ENCODE data around the gene SNAPC4.

The SNAPC4 gene

DNA sequence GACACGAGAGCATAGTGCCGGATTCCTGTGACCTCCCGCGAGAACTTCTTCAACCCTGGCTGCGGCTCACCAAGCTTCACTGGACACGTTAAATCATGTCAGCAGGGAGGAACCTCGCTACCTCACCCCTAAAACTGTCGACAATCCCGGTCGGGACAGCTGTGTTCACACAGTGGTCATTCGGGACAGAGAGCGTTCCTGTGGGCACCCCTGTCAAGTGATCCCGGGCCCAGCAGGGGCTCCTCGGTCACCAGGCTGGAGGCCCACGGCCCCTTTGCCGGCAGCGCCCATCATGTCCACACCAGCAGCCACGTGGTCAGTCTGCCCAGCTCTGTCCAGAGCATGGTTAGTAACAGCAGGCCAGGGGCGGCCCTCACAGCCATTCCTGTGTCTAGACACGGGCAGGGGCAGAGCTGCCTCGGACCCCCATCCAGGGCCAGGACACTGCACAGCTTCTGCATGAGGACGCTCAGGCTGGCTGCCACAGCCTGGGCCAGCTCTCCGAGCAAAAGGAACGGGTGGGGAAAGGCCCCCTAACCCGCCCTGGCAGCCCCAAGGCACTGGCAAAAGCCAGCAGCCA lies 36.2 kb upstream of the SNAPC4 start:
- Histone ChIP-seq H3F3A (ENCODE audit: insufficient read depth) (peaks cover 10% of the 10 kb centered on the region), H3K4me3 (ENCODE audit: insufficient read depth, low read length, poor library complexity, severe bottlenecking) (no peak overlapping the region), H3K36me3 (ENCODE audit: low read length) (no peaks in the 10 kb centered on the region), H3K9me3 (ENCODE audit: insufficient read depth, low read length) (no peaks in the 10 kb centered on the region), H3K9ac (ENCODE audit: low read length) (no peak overlapping the region), H4K20me1 (ENCODE audit: low read depth, low read length) (no peaks in the 10 kb centered on the region), H3K27me3 (ENCODE audit: low read length) (no peaks in the 10 kb centered on the region), H3K79me2 (ENCODE audit: insufficient read depth, low read length) (peaks cover 22% of the 10 kb centered on the region), H2AFZ (ENCODE audit: low read depth, low read length, severe bottlenecking) (no peak overlapping the region), H3K4me2 (ENCODE audit: low read depth, low read length, poor library complexity, severe bottlenecking) (no peak overlapping the region), H3K27ac (ENCODE audit: low read depth, low read length) (no peak overlapping the region), H3K9me2 (replicated peaks; ENCODE audit: insufficient read depth, low read length) (no peaks in the 10 kb centered on the region)
- TF ChIP-seq EZH2phosphoT487 (conservative IDR thresholded peaks at IDR 0.05; ENCODE audit: low read length) (no peak), CTCF (IDR thresholded peaks at IDR 0.05; ENCODE audit: insufficient read depth, low read length, poor library complexity, severe bottlenecking) (no peak)

GRCh38 chr9:136434580-136435169 lies 34.7 kb upstream of the SNAPC4 start:
- H3K27me3 ChIP-seq (ENCODE audit: low read length): no peaks in the 10 kb centered on the region
- no peak for TF ChIP-seq CTCF (IDR thresholded peaks at IDR 0.05; ENCODE audit: insufficient read depth, low read length, poor library complexity, severe bottlenecking)
- TF ChIP-seq EZH2phosphoT487 (conservative IDR thresholded peaks at IDR 0.05; ENCODE audit: low read length): no peak
- H3K79me2 ChIP-seq (ENCODE audit: insufficient read depth, low read length): peaks cover 22% of the 10 kb centered on the region
- H3K4me3 ChIP-seq (ENCODE audit: insufficient read depth, low read length, poor library complexity, severe bottlenecking): no peak overlapping the region
- no peak overlapping the region for H3K9ac ChIP-seq (ENCODE audit: low read length)
- H3F3A ChIP-seq (ENCODE audit: insufficient read depth): no peaks in the 10 kb centered on the region
- no peaks in the 10 kb centered on the region for H3K9me3 ChIP-seq (ENCODE audit: insufficient read depth, low read length)
- H3K4me2 ChIP-seq (ENCODE audit: low read depth, low read length, poor library complexity, severe bottlenecking): no peak overlapping the region
- no peak overlapping the region for H3K27ac ChIP-seq (ENCODE audit: low read depth, low read length)
- no peaks in the 10 kb centered on the region for H3K36me3 ChIP-seq (ENCODE audit: low read length)
- no peaks in the 10 kb centered on the region for H4K20me1 ChIP-seq (ENCODE audit: low read depth, low read length)
- no peaks in the 10 kb centered on the region for H3K9me2 ChIP-seq (replicated peaks; ENCODE audit: insufficient read depth, low read length)
- no peak overlapping the region for H2AFZ ChIP-seq (ENCODE audit: low read depth, low read length, severe bottlenecking)

- Histone ChIP-seq H2AFZ (ENCODE audit: low read depth, low read length, severe bottlenecking) (no peak overlapping the region), H3K4me2 (ENCODE audit: low read depth, low read length, poor library complexity, severe bottlenecking) (no peak overlapping the region), H3K27ac (ENCODE audit: low read depth, low read length) (no peak overlapping the region), H3K9ac (ENCODE audit: low read length) (no peak overlapping the region), H3K9me3 (ENCODE audit: insufficient read depth, low read length) (no peaks in the 10 kb centered on the region), H3K79me2 (ENCODE audit: insufficient read depth, low read length) (peaks cover 22% of the 10 kb centered on the region), H3K27me3 (ENCODE audit: low read length) (no peaks in the 10 kb centered on the region), H4K20me1 (ENCODE audit: low read depth, low read length) (no peaks in the 10 kb centered on the region), H3F3A (ENCODE audit: insufficient read depth) (no peaks in the 10 kb centered on the region), H3K36me3 (ENCODE audit: low read length) (no peaks in the 10 kb centered on the region), H3K4me3 (ENCODE audit: insufficient read depth, low read length, poor library complexity, severe bottlenecking) (no peak overlapping the region), H3K9me2 (replicated peaks; ENCODE audit: insufficient read depth, low read length) (no peaks in the 10 kb centered on the region)
- TF ChIP-seq EZH2phosphoT487 (conservative IDR thresholded peaks at IDR 0.05; ENCODE audit: low read length): no peak
- TF ChIP-seq CTCF (IDR thresholded peaks at IDR 0.05; ENCODE audit: insufficient read depth, low read length, poor library complexity, severe bottlenecking): no peak
Observed at GRCh38 chr9:136433849-136434579, 34.0 kb upstream of the SNAPC4 start.
